Spleen (tissue), 11 donors: ENCODE results near the gene PPP1R3F. TPM values are rescaled to one million over a fixed set of nuclear protein-coding genes. Genes with fewer than 3 reads are reported as not detected.

Experiments used
- DNase-seq: peaks from one replicate; pipeline ENCODE4 v3.0.0-alpha.2; 2020
- H3K27ac ChIP-seq, 8 donors: fragments of 200-600 bp; sonication (generic) in 7 of 8; 1 replicate in 4 of 8; 2 replicates in 4 of 8; pipeline versions ENCODE4 v1.5.0 to v1.8.0; 2016 to 2021; ENCODE audit warnings: inconsistent platforms in 4 of 8, mild to moderate bottlenecking in 4 of 8, moderate library complexity in 1 of 8
- H3K27me3 ChIP-seq, 7 donors: fragments of 200-600 bp; sonication (generic) in 6 of 7; replicated peaks in 1 of 7; 1 replicate in 4 of 7; 2 replicates in 3 of 7; pipeline versions ENCODE4 v1.5.0 to v1.8.0; 2016 to 2021; ENCODE audit warnings: inconsistent platforms in 3 of 7, mild to moderate bottlenecking in 1 of 7
- H3K36me3 ChIP-seq, 6 donors: fragments of 200-600 bp; sonication (generic) in 5 of 6; 1 replicate in 4 of 6; 2 replicates in 2 of 6; pipeline versions ENCODE4 v1.5.0 to v1.8.0; 2016 to 2021; ENCODE audit warnings: inconsistent platforms in 2 of 6
- H3K4me1 ChIP-seq, 6 donors: fragments of 200-600 bp; sonication (generic) in 5 of 6; 1 replicate in 3 of 6; 2 replicates in 3 of 6; pipeline versions ENCODE4 v1.5.0 to v1.8.0; 2016 to 2021; ENCODE audit warnings: inconsistent platforms in 3 of 6
- H3K4me3 ChIP-seq, 8 donors: fragments of 200-600 bp; sonication (generic) in 7 of 8; 1 replicate in 4 of 8; 2 replicates in 4 of 8; pipeline versions ENCODE4 v1.5.0 to v1.8.0; 2016 to 2021; ENCODE audit warnings: inconsistent platforms in 4 of 8, mild to moderate bottlenecking in 4 of 8, moderate library complexity in 2 of 8
- H3K9me3 ChIP-seq, 8 donors: fragments of 200-600 bp; sonication (generic) in 7 of 8; 1 replicate in 4 of 8; 2 replicates in 4 of 8; pipeline versions ENCODE4 v1.5.0 to v1.8.0; 2016 to 2021; ENCODE audit warnings: inconsistent platforms in 4 of 8
- POLR2A ChIP-seq, 3 donors: fragments of 450-650 bp; IDR thresholded peaks; one replicate each; pipeline ENCODE4 v1.5.1; 2017; ENCODE audit warnings: antibody characterized with exemption in 3 of 3, mild to moderate bottlenecking in 1 of 3
- POLR2AphosphoS5 ChIP-seq, 3 donors: sonication (generic); formaldehyde crosslinking; IDR thresholded peaks; one replicate each; pipeline ENCODE4 v1.5.1; 2017; ENCODE audit warnings: antibody characterized with exemption in 3 of 3
- WGBS, 5 donors: extraction: QIAGEN DNeasy Blood & Tissue Kit in 3 of 5; methylation state at CpG; one replicate each; pipeline versions ENCODE4 v1.1.5 to v1.1.7; 2013 to 2018; 5-methylcytosine and 5-hydroxymethylcytosine counted together
- intact Hi-C: fragments of 100-400 bp; cut with DNase I; formaldehyde crosslinking; loops from one replicate; pipeline ENCODE4 v1.15.0; 2023; ENCODE audit warnings: low total_unique reads
- polyA plus RNA-seq, 3 donors: library from polyadenylated mRNA; stranded (reverse); fragments of 200-250 nt; gene quantifications; one replicate each; pipeline ENCODE4 v1.2.1, GENCODE V29; 2013
- total RNA-seq, 7 donors: library from RNA; depleted of rRNA in 3 of 7; stranded (reverse); fragments of >200 nt in 3 of 7; fragmentation: NEBNext Ultra II Directional in 4 of 7; extraction: Animal tissue kit (Norgen Biotek cat#: 25700) in 4 of 7; gene quantifications; one replicate each; pipeline versions ENCODE4 v1.1.0 to v1.2.1, GENCODE V29; 2016 to 2021
- TF ChIP-seq, protein P1 (sequence below), 11 experiments: fragments of 200-600 bp in 7 of 11; fragments of 450-650 bp in 4 of 11; sonication (generic) in 4 of 11; IDR thresholded peaks in 8 of 11; conservative IDR thresholded peaks in 3 of 11; 1 replicate in 7 of 11; 2 replicates in 4 of 11; pipeline versions ENCODE4 v1.4.0 to v1.8.0; 2016 to 2021; ENCODE audit warnings: antibody characterized with exemption in 11 of 11, inconsistent platforms in 4 of 11, mild to moderate bottlenecking in 1 of 11
- donor health status: healthy with polysubstance abuse.
- donor health status: DM: no; HTN: no; CAD: no; lungs with moderate emphysema.
- donor health status: DM: no; HTN: no; CAD: no.
- donor health status: Bipolar disorder and iron deficiency.
- donor health status: healthy.
- donor health status: DM: no; HTN: no; CAD: no.
- donor health status: DM: yes; HTN: yes; CAD: no.

The PPP1R3F gene
- total and polyA plus RNA-seq, 10 donors = 2.2 to 8.9 (median 5.6) TPM

GRCh38 chrX:49268702-49269009 lies 937 bp upstream of the PPP1R3F start:
- no peak for DNase-seq
- TF ChIP-seq POLR2AphosphoS5 (IDR thresholded peaks at IDR 0.05) (no peak), POLR2A (IDR thresholded peaks at IDR 0.05) (no peak)
- TF ChIP-seq, protein P1, sequence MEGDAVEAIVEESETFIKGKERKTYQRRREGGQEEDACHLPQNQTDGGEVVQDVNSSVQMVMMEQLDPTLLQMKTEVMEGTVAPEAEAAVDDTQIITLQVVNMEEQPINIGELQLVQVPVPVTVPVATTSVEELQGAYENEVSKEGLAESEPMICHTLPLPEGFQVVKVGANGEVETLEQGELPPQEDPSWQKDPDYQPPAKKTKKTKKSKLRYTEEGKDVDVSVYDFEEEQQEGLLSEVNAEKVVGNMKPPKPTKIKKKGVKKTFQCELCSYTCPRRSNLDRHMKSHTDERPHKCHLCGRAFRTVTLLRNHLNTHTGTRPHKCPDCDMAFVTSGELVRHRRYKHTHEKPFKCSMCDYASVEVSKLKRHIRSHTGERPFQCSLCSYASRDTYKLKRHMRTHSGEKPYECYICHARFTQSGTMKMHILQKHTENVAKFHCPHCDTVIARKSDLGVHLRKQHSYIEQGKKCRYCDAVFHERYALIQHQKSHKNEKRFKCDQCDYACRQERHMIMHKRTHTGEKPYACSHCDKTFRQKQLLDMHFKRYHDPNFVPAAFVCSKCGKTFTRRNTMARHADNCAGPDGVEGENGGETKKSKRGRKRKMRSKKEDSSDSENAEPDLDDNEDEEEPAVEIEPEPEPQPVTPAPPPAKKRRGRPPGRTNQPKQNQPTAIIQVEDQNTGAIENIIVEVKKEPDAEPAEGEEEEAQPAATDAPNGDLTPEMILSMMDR (IDR thresholded peaks at IDR 0.05 in 8 of 11, conservative IDR thresholded peaks at IDR 0.05 in 3 of 11) = no peak
- H3K4me1 ChIP-seq = peaks cover 7 to 40% (median 34%) of the 10 kb centered on the region in 6 donors
- peak overlapping the region in 6 of 8 donors; percentile 28 to 84 (median 59) for H3K4me3 ChIP-seq
- H3K27me3 ChIP-seq = no peaks in the 10 kb centered on the region
- peak overlapping the region; percentile 62 to 98 (median 92) for H3K27ac ChIP-seq
- H3K36me3 ChIP-seq = no peaks in the 10 kb centered on the region
- intact Hi-C loops = no loop called here
- H3K9me3 ChIP-seq = no peaks in the 10 kb centered on the region
- WGBS, 5 donors = 0 to 33% (median 5%) methylated on average over 4 of the region's 4 CpGs

GRCh38 chrX:49269010-49269766 lies 405 bp upstream of the PPP1R3F start:
- TF ChIP-seq, protein P1 (IDR thresholded peaks at IDR 0.05 in 8 of 11, conservative IDR thresholded peaks at IDR 0.05 in 3 of 11) = no peak
- peak in 2 of 3 donors; percentile 5 to 39 for TF ChIP-seq POLR2A (IDR thresholded peaks at IDR 0.05)
- peak; percentile 61 to 86 (median 84) for TF ChIP-seq POLR2AphosphoS5 (IDR thresholded peaks at IDR 0.05)
- Histone ChIP-seq H3K27me3 (no peaks in the 10 kb centered on the region), H3K36me3 (no peaks in the 10 kb centered on the region), H3K4me3 (peak overlapping the region; percentile 25 to 84 (median 50)), H3K9me3 (no peaks in the 10 kb centered on the region), H3K4me1 (peaks cover 9 to 46% (median 38%) of the 10 kb centered on the region in 6 donors), H3K27ac (peak overlapping the region; percentile 62 to 98 (median 92))
- intact Hi-C loops = no loop called here
- 0 to 47% (median 0%) methylated on average over 44 to 45 of the region's 45 CpGs for WGBS, 5 donors
- peak; percentile 96 for DNase-seq

DNA sequence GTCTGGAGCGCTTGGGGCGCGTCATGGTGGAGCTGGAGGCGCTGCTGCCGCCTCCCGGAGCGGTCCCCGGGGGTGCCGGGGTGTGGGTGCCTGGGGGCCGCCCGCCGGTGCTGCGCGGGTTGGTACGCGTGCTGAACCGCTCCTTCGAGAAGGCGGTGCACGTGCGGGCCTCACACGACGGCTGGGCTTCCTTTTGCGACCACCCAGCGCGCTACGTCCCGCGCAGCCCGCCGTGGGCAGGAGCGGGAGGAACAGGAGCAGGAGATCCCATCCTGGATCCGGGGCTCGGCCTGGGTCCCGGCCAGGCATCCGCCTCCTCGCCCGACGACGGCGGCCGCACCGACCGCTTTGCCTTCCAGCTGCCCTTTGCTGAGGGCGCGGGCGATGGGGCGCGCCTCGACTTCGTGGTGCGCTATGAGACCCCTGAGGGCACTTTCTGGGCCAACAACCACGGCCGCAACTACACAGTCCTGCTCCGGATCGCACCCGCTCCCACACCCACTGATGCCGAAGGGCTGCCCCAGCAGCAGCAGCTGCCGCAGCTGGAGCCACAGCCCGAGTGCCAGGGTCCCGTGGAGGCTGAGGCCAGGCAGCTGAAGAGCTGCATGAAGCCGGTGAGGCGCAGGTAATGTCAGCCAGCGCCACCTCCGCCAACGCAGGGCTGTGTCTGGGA lies 792 bp downstream of the PPP1R3F start:
- H3K4me3 ChIP-seq = peak overlapping the region; percentile 36 to 84 (median 52)
- H3K36me3 ChIP-seq = no peaks in the 10 kb centered on the region
- 54 to 91% (median 85%) methylated on average over 12 to 66 of the region's 66 CpGs for WGBS, 5 donors
- H3K4me1 ChIP-seq = peaks cover 9 to 56% (median 41%) of the 10 kb centered on the region in 6 donors
- H3K27ac ChIP-seq = peak overlapping the region; percentile 62 to 98 (median 92)
- H3K9me3 ChIP-seq = no peaks in the 10 kb centered on the region
- DNase-seq = peak; percentile 86
- intact Hi-C loops = no loop called here
- TF ChIP-seq POLR2A (IDR thresholded peaks at IDR 0.05) = no peak
- TF ChIP-seq, protein P1 (IDR thresholded peaks at IDR 0.05 in 8 of 11, conservative IDR thresholded peaks at IDR 0.05 in 3 of 11) = no peak
- peak in 1 of 3 donors; percentile 7 for TF ChIP-seq POLR2AphosphoS5 (IDR thresholded peaks at IDR 0.05)
- H3K27me3 ChIP-seq = no peaks in the 10 kb centered on the region

GRCh38 chrX:49271341-49271740 lies 1.7 kb downstream of the PPP1R3F start:
- Histone ChIP-seq H3K27me3 (no peaks in the 10 kb centered on the region), H3K36me3 (no peaks in the 10 kb centered on the region), H3K4me3 (peak overlapping the region in 2 of 8 donors; percentile 66 to 84), H3K27ac (peak overlapping the region in 4 of 8 donors; percentile 55 to 98 (median 95)), H3K9me3 (no peaks in the 10 kb centered on the region), H3K4me1 (peaks cover 9 to 65% (median 41%) of the 10 kb centered on the region in 6 donors)
- intact Hi-C loops = no loop called here
- 49 to 87% (median 81%) methylated on average over 2 of the region's 2 CpGs for WGBS, 5 donors
- peak; percentile 41 for DNase-seq
- TF ChIP-seq POLR2AphosphoS5 (IDR thresholded peaks at IDR 0.05) = no peak
- TF ChIP-seq POLR2A (IDR thresholded peaks at IDR 0.05) = no peak
- TF ChIP-seq, protein P1 (IDR thresholded peaks at IDR 0.05 in 8 of 11, conservative IDR thresholded peaks at IDR 0.05 in 3 of 11) = no peak
